Measurements from ENCODE around the gene ECHDC1.
A peak's percentile ranks its signal among the peaks of the same experiment; 100 is the strongest.
"Not testable (repeated sequence)": the region's sequence is repeated elsewhere in the genome, so short reads cannot be mapped to it uniquely, and the experiment has no call there.

Gene ECHDC1

GRCh38 chr6:127342296-127342945 lies 988 bp downstream of the ECHDC1 start:
- no peak for DNase-seq (ENCODE audit: low read depth in 2 of 2)

- DNase-seq (ENCODE audit: low read depth in 2 of 2), result no peak
Observed at GRCh38 chr6:127341471-127342202, 1.8 kb downstream of the ECHDC1 start.

- DNase-seq (ENCODE audit: low read depth in 2 of 2), result no peak
Observed at GRCh38 chr6:127340171-127340570, 3.2 kb downstream of the ECHDC1 start.

GRCh38 chr6:127338936-127339335 lies 4.5 kb downstream of the ECHDC1 start:
- DNase-seq (ENCODE audit: low read depth in 2 of 2), result no peak

GRCh38 chr6:127332383-127332961 lies 10.9 kb downstream of the ECHDC1 start:
- no peak for DNase-seq (ENCODE audit: low read depth in 2 of 2)

- DNase-seq (ENCODE audit: low read depth in 2 of 2), result not testable (repeated sequence)
Observed at GRCh38 chr6:127331256-127331655, 12.2 kb downstream of the ECHDC1 start.

- no peak for DNase-seq (ENCODE audit: low read depth in 2 of 2)
Observed at GRCh38 chr6:127328043-127328609, 15.3 kb downstream of the ECHDC1 start.

GRCh38 chr6:127319686-127320085 lies 23.7 kb downstream of the ECHDC1 start:
- no peak for DNase-seq (ENCODE audit: low read depth in 2 of 2)

- DNase-seq (ENCODE audit: low read depth in 2 of 2), result no peak
Observed at GRCh38 chr6:127317388-127318128, 25.9 kb downstream of the ECHDC1 start.

- DNase-seq (ENCODE audit: low read depth in 2 of 2), result no peak
Observed at GRCh38 chr6:127305741-127306140, 37.7 kb downstream of the ECHDC1 start.

- DNase-seq (ENCODE audit: low read depth in 2 of 2), result no peak
Observed at GRCh38 chr6:127303917-127304316, 39.5 kb downstream of the ECHDC1 start.

- peak in 1 of 2 donors; percentile 24 for DNase-seq (ENCODE audit: low read depth in 2 of 2)
Observed at GRCh38 chr6:127302728-127303660, 40.4 kb downstream of the ECHDC1 start.

GRCh38 chr6:127301199-127301700 lies 42.2 kb downstream of the ECHDC1 start:
- DNase-seq (ENCODE audit: low read depth in 2 of 2), result no peak

- no peak for DNase-seq (ENCODE audit: low read depth in 2 of 2)
Observed at GRCh38 chr6:127300411-127300810, 43.0 kb downstream of the ECHDC1 start.

GRCh38 chr6:127299522-127300240 lies 43.7 kb downstream of the ECHDC1 start:
- DNase-seq (ENCODE audit: low read depth in 2 of 2), result no peak

- DNase-seq (ENCODE audit: low read depth in 2 of 2), result no peak
Observed at GRCh38 chr6:127298475-127298874, 44.9 kb downstream of the ECHDC1 start.

GRCh38 chr6:127297502-127298070 lies 45.8 kb downstream of the ECHDC1 start:
- DNase-seq (ENCODE audit: low read depth in 2 of 2), result no peak

GRCh38 chr6:127291495-127291894 lies 51.9 kb downstream of the ECHDC1 start:
- no peak for DNase-seq (ENCODE audit: low read depth in 2 of 2)

- no peak for DNase-seq (ENCODE audit: low read depth in 2 of 2)
Observed at GRCh38 chr6:127290391-127291265, 52.8 kb downstream of the ECHDC1 start.
